Left lung (tissue), 10 donors: ENCODE measurements around the gene NFATC1. TPM values are rescaled to one million over a fixed set of nuclear protein-coding genes. Genes with fewer than 3 reads are reported as not detected.

Experiments
- ATAC-seq: fragments of 200-7000 bp; cut with Tn5 transposase; one replicate; pipeline ENCODE4 v1.9.1; 2020; ENCODE audit warnings: moderate library complexity
- DNase-seq, 4 donors: peaks; one replicate each; pipeline ENCODE4 v3.0.0-alpha.2; 2013 to 2020
- H3K27ac ChIP-seq, 2 donors: fragments of 200-600 bp; sonication (generic) in 1 of 2; one replicate each; pipeline versions ENCODE4 v1.5.0 to v1.8.0; 2020 to 2021
- H3K27me3 ChIP-seq, 2 donors: fragments of 200-600 bp; sonication (generic) in 1 of 2; one replicate each; pipeline versions ENCODE4 v1.5.0 to v1.8.0; 2020 to 2021
- H3K36me3 ChIP-seq, 2 donors: fragments of 200-600 bp; sonication (generic) in 1 of 2; one replicate each; pipeline versions ENCODE4 v1.5.0 to v1.8.0; 2020 to 2021
- H3K4me1 ChIP-seq, 2 donors: fragments of 200-600 bp; one replicate each; pipeline ENCODE4 v1.8.0; 2021
- H3K4me3 ChIP-seq, 2 donors: fragments of 200-600 bp; sonication (generic) in 1 of 2; one replicate each; pipeline versions ENCODE4 v1.5.0 to v1.8.0; 2020 to 2021; ENCODE audit warnings: mild to moderate bottlenecking in 1 of 2
- H3K9me3 ChIP-seq, 2 donors: fragments of 200-600 bp; sonication (generic) in 1 of 2; one replicate each; pipeline versions ENCODE4 v1.5.0 to v1.8.0; 2020 to 2021
- CTCF ChIP-seq, 2 donors: fragments of 200-600 bp; sonication (generic) in 1 of 2; IDR thresholded peaks; one replicate each; pipeline versions ENCODE4 v1.5.0 to v1.8.0; 2021; ENCODE audit warnings: antibody characterized with exemption in 2 of 2
- intact Hi-C, 2 donors: fragments of 100-400 bp; cut with DNase I; formaldehyde crosslinking; loops; one replicate each; pipeline versions ENCODE4 v1.11.2 to v1.14.2; 2022
- polyA plus RNA-seq, 6 donors: library from polyadenylated mRNA; unstranded; fragments of 120-200 nt; gene quantifications; one replicate each; pipeline ENCODE4 v1.2.1, GENCODE V29; 2013; ENCODE audit not compliant: insufficient read length in 6 of 6
- total RNA-seq, 2 donors: library from RNA; stranded (reverse); fragmentation: NEBNext Ultra II Directional; extraction: Animal tissue kit (Norgen Biotek cat#: 25700); gene quantifications; one replicate each; pipeline ENCODE4 v1.2.1, GENCODE V29; 2021
- donor health status: DM: no; HTN: yes; CAD: no.
- donor health status: DM: no; HTN: no; CAD: no.

Gene NFATC1
- total and polyA plus RNA-seq, 8 donors: 6.5 to 17.1 (median 8.0) TPM

DNA sequence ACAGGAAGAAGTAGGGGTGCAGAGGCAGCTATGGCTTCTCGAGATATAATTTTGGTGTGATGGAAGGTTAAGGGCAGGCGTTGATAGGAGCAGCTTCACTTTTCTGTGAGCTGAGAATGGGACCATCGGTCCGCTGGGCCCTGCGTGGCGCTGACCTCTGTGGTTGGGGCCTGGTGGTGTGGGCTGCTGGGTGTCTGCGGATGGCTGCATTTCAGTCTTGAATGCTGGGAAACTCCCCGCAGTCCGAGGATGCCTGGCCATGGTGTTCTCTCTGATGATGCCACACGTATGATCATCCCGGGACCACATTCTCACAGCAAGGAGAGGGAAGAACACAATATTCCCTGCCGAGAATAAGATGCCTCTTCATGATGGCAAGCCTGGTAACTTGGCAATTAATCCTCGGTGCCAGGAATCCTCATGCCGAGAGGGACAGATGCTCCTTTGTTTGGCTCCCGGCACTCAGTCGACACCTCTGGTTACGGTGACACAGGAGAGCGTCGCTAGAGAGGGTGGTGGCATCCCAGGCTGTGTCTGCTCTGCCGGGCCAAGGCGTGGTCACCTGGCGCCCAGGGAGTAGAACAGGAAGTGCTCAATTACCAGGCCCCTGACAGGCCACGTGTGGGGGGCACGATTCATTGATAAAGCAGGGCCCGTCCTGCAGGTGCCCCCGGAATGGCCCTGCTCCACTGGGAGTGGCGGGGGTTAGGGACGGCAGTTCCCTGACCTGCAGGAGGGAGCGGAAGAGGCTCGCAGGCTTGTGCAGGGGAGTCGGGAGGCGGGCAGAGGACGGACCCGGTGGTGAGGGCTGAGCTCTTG, 164.5 kb downstream of the NFATC1 start:
- no peak for ATAC-seq
- Histone ChIP-seq H3K9me3 (no peaks in the 10 kb centered on the region), H3K4me1 (no peaks in the 10 kb centered on the region), H3K4me3 (no peak overlapping the region), H3K27me3 (peaks cover 0 to 2% of the 10 kb centered on the region in 2 donors), H3K36me3 (no peaks in the 10 kb centered on the region), H3K27ac (no peak overlapping the region)
- peak in 1 of 4 donors; percentile 22 for DNase-seq
- no peak for TF ChIP-seq CTCF (IDR thresholded peaks at IDR 0.05)
- intact Hi-C loops: no loop called here

DNA sequence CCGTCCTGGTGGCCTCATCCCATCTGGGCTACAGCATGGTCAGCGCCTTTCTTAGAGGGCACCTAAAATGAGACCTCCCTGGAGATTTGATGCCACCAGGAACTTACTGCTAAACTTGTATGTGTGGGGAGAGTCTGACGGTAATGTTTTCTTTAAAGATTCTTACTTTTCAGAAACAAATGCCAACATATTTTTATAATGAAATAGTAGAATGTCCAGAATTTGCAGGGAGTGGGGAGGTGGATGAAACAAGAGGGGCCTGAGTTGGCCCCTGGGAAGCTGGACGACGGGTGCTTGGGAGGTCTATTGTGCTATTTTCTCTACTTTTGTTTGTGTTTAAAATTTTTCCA, 165.1 kb downstream of the NFATC1 start:
- no peaks in the 10 kb centered on the region for H3K4me1 ChIP-seq
- no peaks in the 10 kb centered on the region for H3K9me3 ChIP-seq
- no peak overlapping the region for H3K27ac ChIP-seq
- intact Hi-C loops: no loop called here
- no peak for ATAC-seq
- H3K27me3 ChIP-seq: no peaks in the 10 kb centered on the region
- no peak for TF ChIP-seq CTCF (IDR thresholded peaks at IDR 0.05)
- no peak overlapping the region for H3K4me3 ChIP-seq
- H3K36me3 ChIP-seq: no peaks in the 10 kb centered on the region
- no peak for DNase-seq

DNA sequence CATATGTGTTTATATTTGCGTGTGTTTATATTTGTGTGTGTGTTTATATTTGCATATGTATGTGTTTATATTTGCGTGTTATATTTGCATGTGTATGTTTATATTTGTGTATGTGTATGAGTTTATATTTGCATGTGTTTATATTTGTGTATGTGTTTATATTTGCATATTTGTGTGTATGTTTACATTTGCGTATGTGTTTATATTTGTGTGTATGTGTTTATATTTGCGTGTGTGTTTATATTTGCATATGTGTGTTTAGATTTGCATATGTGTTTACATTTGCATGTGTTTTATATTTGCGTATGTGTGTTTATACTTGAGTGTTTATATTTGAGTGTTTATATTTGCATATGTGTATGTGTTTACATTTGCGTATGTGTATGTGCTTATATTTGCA, 168.2 kb downstream of the NFATC1 start:
- TF ChIP-seq CTCF (IDR thresholded peaks at IDR 0.05): no peak
- no peak overlapping the region for H3K27ac ChIP-seq
- ATAC-seq (no peak), DNase-seq (no peak)
- H3K27me3 ChIP-seq: peaks cover 0 to 10% of the 10 kb centered on the region in 2 donors
- peaks cover 0 to 7% of the 10 kb centered on the region in 2 donors for H3K4me1 ChIP-seq
- no peak overlapping the region for H3K4me3 ChIP-seq
- H3K9me3 ChIP-seq: no peaks in the 10 kb centered on the region
- intact Hi-C loops: no loop called here
- H3K36me3 ChIP-seq: no peaks in the 10 kb centered on the region

DNA sequence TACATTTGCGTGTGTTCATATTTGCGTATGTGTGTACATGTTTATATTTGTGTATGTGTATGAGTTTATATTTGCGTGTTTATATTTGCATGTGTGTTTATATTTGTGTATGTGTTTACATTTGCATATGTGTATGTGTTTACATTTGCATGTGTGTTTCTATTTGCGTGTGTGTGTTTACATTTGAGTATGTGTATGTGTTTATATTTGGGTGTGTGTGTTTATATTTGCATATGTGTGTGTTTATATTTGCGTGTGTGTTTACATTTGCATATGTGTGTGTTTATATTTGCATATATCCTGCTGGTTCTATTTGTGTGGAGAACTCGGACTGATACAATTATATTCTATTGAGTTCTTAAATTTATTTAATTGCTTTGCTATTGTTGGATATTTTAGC, 168.7 kb downstream of the NFATC1 start:
- Histone ChIP-seq H3K4me3 (no peak overlapping the region), H3K27me3 (peaks cover 0 to 14% of the 10 kb centered on the region in 2 donors), H3K4me1 (peaks cover 0 to 7% of the 10 kb centered on the region in 2 donors), H3K27ac (no peak overlapping the region), H3K36me3 (no peaks in the 10 kb centered on the region), H3K9me3 (no peaks in the 10 kb centered on the region)
- DNase-seq: no peak
- TF ChIP-seq CTCF (IDR thresholded peaks at IDR 0.05): no peak
- intact Hi-C loops: no loop called here
- ATAC-seq: no peak

GRCh38 chr18:79566771-79567431, 171.2 kb downstream of the NFATC1 start:
- no peak overlapping the region for H3K4me3 ChIP-seq
- DNase-seq (peak in 2 of 4 donors; percentile 23 to 47), ATAC-seq (no peak)
- TF ChIP-seq CTCF (IDR thresholded peaks at IDR 0.05): no peak
- intact Hi-C loops: no loop called here
- no peaks in the 10 kb centered on the region for H3K36me3 ChIP-seq
- H3K9me3 ChIP-seq: peaks cover 0 to 2% of the 10 kb centered on the region in 2 donors
- H3K27me3 ChIP-seq: peaks cover 0 to 24% of the 10 kb centered on the region in 2 donors
- H3K4me1 ChIP-seq: peaks cover 0 to 7% of the 10 kb centered on the region in 2 donors
- H3K27ac ChIP-seq: no peak overlapping the region
